Measurements from ENCODE around the gene RBM47.

GRCh38 chr4:40661803-40662202 lies 32.1 kb upstream of the RBM47 start:
- TF ChIP-seq CTCF (IDR thresholded peaks at IDR 0.05) (no peak), POLR2A (IDR thresholded peaks at IDR 0.05) (no peak)

Data from vagina (tissue), 2 donors.